Measurements from ENCODE around the gene RPS26. TPM values are rescaled to one million over a fixed set of nuclear protein-coding genes. Genes with fewer than 3 reads are reported as not detected.

RPS26 gene
- total RNA-seq, 1 donor from 2014 or later = 38.2 TPM

- Mint-ChIP-seq H3K36me3 (ENCODE audit: low read depth) (no peaks in the 10 kb centered on the region), H3K27me3 (ENCODE audit: insufficient read depth) (peaks cover 18% of the 10 kb centered on the region), H3K4me1 (ENCODE audit: low read depth) (peaks cover 13% of the 10 kb centered on the region), H3K9me3 (no peaks in the 10 kb centered on the region), H3K4me3 (no peak overlapping the region), H3K27ac (no peak overlapping the region)
- intact Hi-C loops (cut with micrococcal nuclease) = no loop called here
- peak; percentile 17 for DNase-seq (ENCODE audit: low spot score)
Observed at GRCh38 chr12:56084958-56085543, 43.3 kb downstream of the RPS26 start.

GRCh38 chr12:56086096-56086495 lies 44.4 kb downstream of the RPS26 start:
- H3K36me3 Mint-ChIP-seq (ENCODE audit: low read depth) = no peaks in the 10 kb centered on the region
- H3K27me3 Mint-ChIP-seq (ENCODE audit: insufficient read depth) = peaks cover 13% of the 10 kb centered on the region
- DNase-seq (ENCODE audit: low spot score) = no peak
- no peaks in the 10 kb centered on the region for H3K9me3 Mint-ChIP-seq
- no peak overlapping the region for H3K4me3 Mint-ChIP-seq
- intact Hi-C loops (cut with micrococcal nuclease) = no loop called here
- peaks cover 8% of the 10 kb centered on the region for H3K4me1 Mint-ChIP-seq (ENCODE audit: low read depth)
- no peak overlapping the region for H3K27ac Mint-ChIP-seq

GRCh38 chr12:56086608-56087007 lies 44.9 kb downstream of the RPS26 start:
- intact Hi-C loops (cut with micrococcal nuclease) = no loop called here
- no peaks in the 10 kb centered on the region for H3K36me3 Mint-ChIP-seq (ENCODE audit: low read depth)
- peaks cover 10% of the 10 kb centered on the region for H3K27me3 Mint-ChIP-seq (ENCODE audit: insufficient read depth)

GRCh38 chr12:56087220-56087619 lies 45.5 kb downstream of the RPS26 start:
- Mint-ChIP-seq H3K27ac (no peak overlapping the region), H3K4me1 (ENCODE audit: low read depth) (peaks cover 6% of the 10 kb centered on the region), H3K36me3 (ENCODE audit: low read depth) (no peaks in the 10 kb centered on the region), H3K27me3 (ENCODE audit: insufficient read depth) (peaks cover 6% of the 10 kb centered on the region), H3K9me3 (no peaks in the 10 kb centered on the region), H3K4me3 (no peak overlapping the region)
- DNase-seq (ENCODE audit: low spot score) = no peak
- intact Hi-C loops (cut with micrococcal nuclease) = no loop called here

More at GRCh38 chr12:56086608-56087007, 44.9 kb downstream of the RPS26 start:
- Mint-ChIP-seq H3K27ac (no peak overlapping the region), H3K9me3 (no peaks in the 10 kb centered on the region), H3K4me1 (ENCODE audit: low read depth) (peaks cover 6% of the 10 kb centered on the region), H3K4me3 (no peak overlapping the region)
- no peak for DNase-seq (ENCODE audit: low spot score)

Other genes with a start within 250 kb of the RPS26 start
- 70.7 and 75.1 TPM in 2 replicates for gene SARNP, start 224.2 kb upstream of the RPS26 start, total RNA-seq
- 58.9 and 61.2 TPM in 2 replicates for gene ORMDL2, start 223.9 kb upstream of the RPS26 start, total RNA-seq
- 43.5 and 45.0 TPM in 2 replicates for gene DNAJC14, start 212.3 kb upstream of the RPS26 start, total RNA-seq
- gene MMP19, start 199.0 kb upstream of the RPS26 start, total RNA-seq = not detected in 2 replicates
- gene PYM1, start 114.0 kb upstream of the RPS26 start, total RNA-seq = 38.8 and 40.5 TPM in 2 replicates
- gene DGKA, start 110.8 kb upstream of the RPS26 start, total RNA-seq = 352 and 379 TPM in 2 replicates
- 0.29 TPM in 1 of 2 replicates, not detected in the other for gene PMEL, start 75.9 kb upstream of the RPS26 start, total RNA-seq
- 93.5 and 109 TPM in 2 replicates for gene CDK2, start 75.1 kb upstream of the RPS26 start, total RNA-seq
- gene RAB5B, start 67.8 kb upstream of the RPS26 start, total RNA-seq = 42.6 and 47.0 TPM in 2 replicates
- gene SUOX, start 44.6 kb upstream of the RPS26 start, total RNA-seq = 12.0 and 12.9 TPM in 2 replicates
- gene IKZF4, start 20.9 kb upstream of the RPS26 start, total RNA-seq = 31.9 and 35.7 TPM in 2 replicates
- gene ERBB3, start 38.2 kb downstream of the RPS26 start, total RNA-seq = 0.51 and 0.65 TPM in 2 replicates
- gene PA2G4, start 62.6 kb downstream of the RPS26 start, total RNA-seq = 404 and 419 TPM in 2 replicates
- gene RPL41, start 74.7 kb downstream of the RPS26 start, total RNA-seq = 3,669 and 3,676 TPM in 2 replicates
- gene ZC3H10, start 76.3 kb downstream of the RPS26 start, total RNA-seq = 13.5 and 13.7 TPM in 2 replicates
- 159 and 161 TPM in 2 replicates for gene ESYT1, start 86.3 kb downstream of the RPS26 start, total RNA-seq
- 58.8 and 67.6 TPM in 2 replicates for gene MYL6B, start 110.7 kb downstream of the RPS26 start, total RNA-seq
- gene MYL6, start 116.4 kb downstream of the RPS26 start, total RNA-seq = 786 and 802 TPM in 2 replicates
- gene SMARCC2, start 147.6 kb downstream of the RPS26 start, total RNA-seq = 124 and 132 TPM in 2 replicates
- 46.9 and 47.2 TPM in 2 replicates for gene RNF41, start 180.0 kb downstream of the RPS26 start, total RNA-seq
- gene NABP2, start 182.4 kb downstream of the RPS26 start, total RNA-seq = 97.5 and 102 TPM in 2 replicates
- gene SLC39A5, start 188.1 kb downstream of the RPS26 start, total RNA-seq = 0.54 and 1.4 TPM in 2 replicates
- 71.0 and 83.9 TPM in 2 replicates for gene ANKRD52, start 216.5 kb downstream of the RPS26 start, total RNA-seq
- gene COQ10A, start 225.0 kb downstream of the RPS26 start, total RNA-seq = 17.8 and 18.0 TPM in 2 replicates

Data from activated T-helper 1 cell treated with anti-CD3 and anti-CD28 coated beads, Interleukin-12 subunit alpha, Interleukin-12 subunit beta, Interleukin-2, Interleukin-4 antibody, amounts not matched to agents 30 ng/mL and 10 ng/mL and 1 ng/mL, durations not matched to agents 14 hours and 24 hours and 36 hours (primary cell).